Right kidney (tissue), 1 donor: ENCODE results near the gene ST8SIA5.
A peak's percentile ranks its signal among the peaks of the same experiment; 100 is the strongest.

ENCODE experiments used
- DNase-seq: peaks from one replicate; pipeline ENCODE4 v3.0.0-alpha.2; 2016

ST8SIA5 gene

DNA sequence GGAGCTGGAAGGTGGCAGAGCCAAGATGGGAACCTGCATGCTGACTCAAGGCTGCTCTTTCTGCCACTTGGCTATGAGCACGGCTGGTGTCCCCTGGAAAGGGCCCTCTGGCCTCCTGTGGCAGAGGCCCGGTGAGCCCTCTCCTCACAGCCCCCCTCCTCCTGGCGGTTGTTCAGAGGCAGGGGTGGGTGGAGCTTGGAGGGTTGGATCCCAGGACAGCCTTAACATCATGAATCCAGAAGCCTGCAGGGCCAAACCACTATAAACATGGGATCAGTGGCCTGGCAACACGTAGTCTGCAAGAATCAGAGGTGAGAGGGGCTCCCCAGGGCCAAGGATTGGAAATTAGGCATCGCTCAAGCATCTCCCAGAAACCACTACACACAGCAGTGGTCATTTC lies 51.3 kb downstream of the ST8SIA5 start:
- no peak for DNase-seq

DNA sequence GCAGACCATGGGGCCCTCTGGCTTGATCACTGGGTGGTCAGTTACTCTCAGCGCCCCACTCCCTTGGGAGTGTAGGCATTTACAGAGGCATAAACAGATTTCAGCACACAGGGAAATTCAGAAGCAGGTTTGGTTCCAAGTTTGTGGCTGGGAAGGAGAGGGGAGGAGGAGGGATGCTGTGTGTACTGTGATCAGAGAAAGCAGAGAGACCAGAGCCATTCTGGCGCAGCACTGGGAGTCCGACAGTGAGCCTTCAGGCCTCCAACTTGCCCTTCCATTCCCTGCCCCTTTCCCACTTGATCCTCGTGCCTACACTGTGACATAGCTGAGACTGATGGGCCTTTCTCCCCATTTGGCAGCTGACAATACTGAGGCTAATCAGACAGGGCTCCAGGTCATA lies 52.0 kb downstream of the ST8SIA5 start:
- no peak for DNase-seq

DNA sequence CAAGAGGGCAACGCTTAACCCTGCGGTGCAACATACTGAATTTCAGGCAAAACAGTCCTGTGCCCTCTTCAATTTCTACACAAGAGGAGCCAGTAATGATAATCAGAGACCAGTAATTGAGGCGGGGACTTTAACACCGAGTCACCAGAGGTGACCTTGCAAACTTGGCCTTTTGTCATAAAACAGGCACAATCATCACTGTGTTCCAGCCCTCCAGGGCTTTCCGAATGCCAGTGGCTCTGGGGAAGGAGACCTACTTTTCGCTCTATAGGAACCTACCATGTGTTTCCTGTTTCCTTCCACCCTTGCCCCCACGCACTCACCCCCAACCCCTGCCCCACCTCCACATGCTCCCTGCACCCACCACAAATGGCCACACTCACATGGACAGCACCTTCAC lies 52.7 kb downstream of the ST8SIA5 start:
- DNase-seq = no peak

DNA sequence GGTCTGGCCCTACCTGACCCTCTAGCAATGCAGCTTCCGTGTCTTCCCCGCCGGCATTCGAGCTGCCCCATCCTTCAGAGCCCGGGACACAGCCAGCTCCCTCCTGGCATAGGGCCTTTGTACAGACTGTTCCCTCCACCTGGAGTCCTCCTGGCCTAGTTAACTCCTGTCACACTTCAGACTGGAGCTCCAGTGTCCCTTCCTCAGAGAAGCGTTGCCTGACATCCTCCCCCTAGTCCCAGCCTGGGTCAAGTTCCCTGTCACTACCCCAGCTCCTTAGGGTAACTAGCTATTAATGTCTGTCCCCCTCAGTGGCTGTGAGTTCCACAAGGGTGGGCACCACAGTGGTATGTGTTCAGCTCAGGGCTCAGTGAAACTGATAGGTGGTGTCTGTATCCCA lies 54.4 kb downstream of the ST8SIA5 start:
- DNase-seq = peak; percentile 16

DNA sequence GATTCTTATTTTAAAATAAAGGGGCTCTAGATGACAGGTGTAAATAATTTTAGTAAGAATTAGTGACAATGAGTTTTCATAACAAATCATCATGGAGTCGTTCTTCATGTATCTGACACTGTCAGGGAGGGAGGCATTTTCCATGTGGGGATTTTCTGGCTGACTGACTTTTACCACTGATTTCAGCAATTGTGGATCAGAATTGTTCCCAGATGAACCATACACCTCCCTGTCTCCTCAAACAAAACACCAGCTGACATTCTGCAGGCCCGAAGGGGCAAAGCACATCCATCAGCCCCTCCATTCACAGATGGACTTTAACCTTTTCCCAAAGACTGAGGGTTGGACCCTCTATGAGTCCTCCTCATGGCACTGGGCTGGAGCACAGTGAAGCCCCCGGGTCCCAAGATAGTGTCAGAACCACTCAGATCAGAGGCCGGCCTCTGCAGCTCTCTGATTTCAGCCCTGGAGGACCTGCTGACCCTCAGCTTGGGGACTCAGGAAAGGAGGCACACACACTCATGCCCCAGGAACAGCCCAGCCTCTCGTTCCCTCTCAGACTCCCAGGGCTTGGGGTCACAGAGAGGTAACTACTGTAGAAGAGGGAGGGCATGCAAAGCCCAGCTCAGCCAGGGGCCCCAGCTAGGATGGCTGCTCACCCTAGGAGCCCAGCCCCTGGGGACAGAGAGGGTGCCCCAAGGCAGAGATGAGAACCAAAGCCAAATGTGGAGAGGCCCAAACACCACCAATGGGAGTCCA lies 56.6 kb downstream of the ST8SIA5 start:
- DNase-seq = no peak

DNA sequence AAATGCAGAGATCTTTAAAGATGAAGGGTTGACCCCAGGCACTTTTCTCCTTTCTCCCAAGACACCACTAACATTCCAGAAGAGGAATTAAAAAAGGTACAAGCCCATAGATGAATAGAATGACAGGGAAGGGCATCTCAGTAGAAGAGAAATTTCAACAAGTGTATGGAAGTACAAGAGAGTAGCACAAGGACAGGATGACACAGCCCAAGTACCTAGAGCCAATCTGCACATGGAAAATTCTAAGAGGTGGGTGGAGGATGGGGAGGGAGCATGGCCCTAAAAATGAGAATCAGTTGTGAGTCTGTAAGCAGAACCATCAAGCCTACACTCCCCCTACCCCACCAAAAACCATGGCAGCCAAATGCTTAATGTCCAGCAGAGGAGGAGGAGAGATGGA lies 60.2 kb downstream of the ST8SIA5 start:
- no peak for DNase-seq

DNA sequence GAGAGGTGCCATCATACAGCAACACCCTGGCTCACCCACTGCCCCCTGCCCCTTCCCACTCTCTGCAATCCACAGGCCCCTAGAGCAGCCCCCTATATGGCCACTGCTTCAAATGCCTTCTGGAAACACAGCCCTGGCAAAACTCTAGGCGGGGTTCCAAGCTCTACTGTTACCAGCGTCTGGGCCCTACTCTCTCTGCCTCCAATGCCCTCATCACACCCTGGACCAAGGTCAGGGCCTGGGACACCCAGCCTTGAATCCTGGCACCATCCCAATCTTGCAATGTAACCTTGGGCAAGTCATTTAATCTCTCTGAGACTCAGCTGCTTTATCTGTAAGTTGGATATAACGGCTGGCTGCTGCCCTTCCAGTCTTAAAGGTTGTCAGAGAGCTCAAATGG lies 60.6 kb downstream of the ST8SIA5 start:
- no peak for DNase-seq

DNA sequence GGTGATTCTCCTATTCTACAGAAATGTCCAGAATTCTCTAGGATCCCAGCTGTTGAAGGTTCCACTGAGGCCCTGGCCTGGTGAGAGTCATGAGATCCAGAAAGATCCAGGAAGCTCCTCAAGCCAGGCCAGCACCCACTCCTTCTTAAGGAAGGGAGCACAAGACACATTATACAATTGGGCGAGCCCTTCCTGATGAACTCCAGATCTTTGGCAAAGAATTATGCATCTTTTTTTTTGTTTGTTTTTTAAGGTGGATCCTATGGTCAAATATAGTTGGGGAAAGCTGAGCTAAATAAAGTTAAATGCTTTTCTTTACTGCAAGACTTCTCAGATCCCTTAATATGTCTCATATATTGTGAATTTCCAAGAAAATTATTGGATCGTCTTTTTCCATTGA lies 62.9 kb downstream of the ST8SIA5 start:
- no peak for DNase-seq

DNA sequence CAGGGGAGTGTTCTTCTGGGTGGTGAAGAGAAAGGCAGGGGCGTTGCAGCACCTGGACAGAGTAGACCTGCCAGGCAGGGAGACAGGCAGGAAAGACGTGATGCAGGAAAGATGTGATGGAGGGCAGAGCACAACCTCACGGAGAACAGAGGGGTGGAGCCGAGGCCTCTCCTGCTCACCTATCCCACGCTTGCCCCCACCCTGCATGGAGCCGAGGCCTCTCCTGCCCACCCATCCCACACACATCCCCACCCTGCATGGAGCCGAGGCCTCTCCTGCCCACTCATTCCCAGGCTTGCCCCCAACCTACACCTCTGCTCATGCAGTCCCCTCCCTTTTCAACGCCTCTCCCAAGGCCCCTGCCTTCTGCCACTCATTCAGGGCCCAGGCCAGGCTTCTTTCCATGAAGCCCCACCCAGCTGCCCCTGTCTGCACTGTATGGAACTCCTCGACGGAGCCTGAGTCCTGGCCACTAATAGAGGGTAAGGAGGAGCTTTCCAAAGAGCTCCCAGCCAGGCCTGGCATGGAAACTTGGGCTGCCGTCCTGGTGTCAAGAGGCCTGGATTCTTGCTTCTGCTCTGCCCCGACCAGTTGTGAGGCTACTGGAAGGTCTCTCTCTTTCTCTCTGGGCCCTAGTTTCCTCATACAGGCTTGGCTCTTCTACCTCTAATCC lies 67.9 kb downstream of the ST8SIA5 start:
- no peak for DNase-seq

DNA sequence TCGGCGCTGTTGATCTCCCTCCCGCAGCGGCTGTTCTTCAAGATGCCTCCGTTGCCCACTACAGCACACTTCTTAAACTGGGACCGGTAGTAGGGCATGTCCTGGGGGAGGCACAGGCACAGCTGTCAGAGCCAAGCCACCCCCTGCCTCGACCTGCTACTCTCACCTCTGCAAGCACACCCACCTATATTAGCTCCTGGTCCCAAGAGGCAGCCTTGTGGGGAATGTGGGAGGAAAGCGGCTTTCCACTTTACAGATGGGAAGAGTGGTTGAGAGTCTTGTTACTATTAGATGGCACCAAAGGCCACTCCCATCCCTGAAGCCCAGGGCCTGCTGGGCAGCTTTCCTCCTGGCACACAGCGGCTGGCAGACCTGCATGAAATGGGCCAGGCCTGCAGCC lies 70.7 kb downstream of the ST8SIA5 start:
- no peak for DNase-seq

DNA sequence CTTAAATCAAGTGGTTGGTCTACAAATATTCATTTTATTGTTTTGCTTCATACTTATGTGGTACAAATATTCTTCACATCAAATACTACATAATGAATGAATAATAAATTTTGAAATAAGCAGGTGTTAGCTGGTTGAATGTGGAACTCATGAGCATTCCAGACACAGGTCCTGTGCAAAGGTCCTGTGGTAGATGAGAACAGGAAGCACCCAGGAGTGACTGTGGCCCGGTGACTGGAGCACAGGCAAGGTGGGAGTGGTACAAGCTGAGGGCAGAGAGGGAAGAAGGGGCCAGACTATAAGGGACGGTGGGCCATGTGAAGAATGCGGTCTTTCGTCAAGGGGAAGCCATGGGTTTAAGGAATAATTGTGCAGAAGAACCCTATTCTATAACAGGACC lies 73.6 kb downstream of the ST8SIA5 start:
- no peak for DNase-seq

DNA sequence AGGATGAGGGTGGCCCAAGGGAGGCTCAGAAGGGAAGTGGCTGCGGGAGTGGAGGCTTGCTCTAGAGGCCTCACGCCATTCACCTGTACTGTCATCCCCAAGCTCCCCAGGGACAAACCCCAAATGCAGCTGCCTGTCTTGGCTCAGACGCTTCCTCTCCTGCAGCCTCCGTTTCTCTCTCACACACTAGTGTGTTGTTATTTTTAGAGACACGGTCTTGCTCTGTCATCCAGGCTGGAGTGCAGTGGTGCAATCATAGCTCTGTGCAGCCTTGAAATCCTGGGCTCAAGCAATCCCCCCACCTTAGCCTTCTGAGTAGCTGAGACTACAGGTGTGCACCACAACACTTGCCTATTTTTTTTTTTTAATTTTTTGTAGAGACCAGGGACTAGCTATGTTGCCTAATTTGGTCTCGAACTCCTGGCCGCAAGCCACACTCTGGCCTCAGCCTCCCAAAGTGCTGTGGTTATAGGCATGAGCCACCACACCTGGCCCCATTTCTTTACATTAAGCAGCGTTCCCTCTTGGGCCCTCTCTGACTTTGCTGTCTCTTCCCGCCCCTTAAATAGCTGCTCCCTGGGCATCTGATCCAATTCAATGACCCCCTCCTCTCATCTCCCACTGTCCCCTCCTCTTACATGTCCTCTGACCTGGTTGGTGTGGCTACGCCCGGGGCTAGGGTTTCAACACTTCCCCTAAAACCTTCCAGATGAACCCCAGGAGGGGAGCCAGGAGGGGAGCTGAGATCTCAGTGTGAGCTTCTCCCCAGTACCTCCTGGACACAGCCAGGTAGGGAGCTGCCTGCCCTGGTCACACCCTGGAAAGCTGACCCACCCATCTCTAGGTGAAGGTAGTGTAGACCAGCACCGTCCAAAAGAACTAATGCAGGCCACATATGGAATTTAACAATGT lies 75.8 kb downstream of the ST8SIA5 start:
- no peak for DNase-seq

DNA sequence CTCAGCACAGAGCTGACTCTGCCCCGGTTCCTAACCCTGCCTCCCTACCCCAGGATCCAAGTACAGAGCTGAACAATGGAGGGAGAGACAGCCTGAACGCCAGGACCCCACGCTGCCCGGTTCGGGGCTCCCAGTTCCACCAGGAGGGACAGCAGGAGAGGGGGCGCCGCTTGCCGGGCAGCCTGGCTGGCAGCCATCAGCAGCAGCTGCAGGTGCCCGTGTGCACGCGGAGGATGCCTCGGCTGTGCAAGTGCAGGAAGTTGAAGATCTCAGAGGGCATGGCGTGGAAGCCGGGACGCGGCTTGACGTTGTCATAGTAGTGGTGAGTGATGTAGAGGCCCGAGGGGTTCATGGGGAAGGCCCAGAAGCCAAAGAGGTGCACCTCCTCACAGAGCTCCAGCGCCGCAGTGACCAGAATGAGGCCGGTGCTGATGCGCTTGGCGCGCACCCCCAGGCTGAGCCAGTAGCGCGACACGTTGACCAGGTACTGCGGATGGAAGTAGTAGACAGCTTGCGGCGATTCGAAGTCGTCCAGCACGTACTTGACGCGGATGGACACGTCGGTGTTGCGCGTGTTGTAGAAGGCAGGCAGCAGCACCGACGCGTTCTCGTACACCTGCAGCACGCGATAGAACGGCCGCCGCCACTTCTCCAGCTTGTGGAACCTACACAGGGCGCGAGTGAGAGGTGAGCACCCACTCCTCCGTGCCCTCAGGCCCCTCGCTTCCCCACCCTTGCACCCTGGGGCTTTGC lies 76.8 kb downstream of the ST8SIA5 start:
- no peak for DNase-seq

DNA sequence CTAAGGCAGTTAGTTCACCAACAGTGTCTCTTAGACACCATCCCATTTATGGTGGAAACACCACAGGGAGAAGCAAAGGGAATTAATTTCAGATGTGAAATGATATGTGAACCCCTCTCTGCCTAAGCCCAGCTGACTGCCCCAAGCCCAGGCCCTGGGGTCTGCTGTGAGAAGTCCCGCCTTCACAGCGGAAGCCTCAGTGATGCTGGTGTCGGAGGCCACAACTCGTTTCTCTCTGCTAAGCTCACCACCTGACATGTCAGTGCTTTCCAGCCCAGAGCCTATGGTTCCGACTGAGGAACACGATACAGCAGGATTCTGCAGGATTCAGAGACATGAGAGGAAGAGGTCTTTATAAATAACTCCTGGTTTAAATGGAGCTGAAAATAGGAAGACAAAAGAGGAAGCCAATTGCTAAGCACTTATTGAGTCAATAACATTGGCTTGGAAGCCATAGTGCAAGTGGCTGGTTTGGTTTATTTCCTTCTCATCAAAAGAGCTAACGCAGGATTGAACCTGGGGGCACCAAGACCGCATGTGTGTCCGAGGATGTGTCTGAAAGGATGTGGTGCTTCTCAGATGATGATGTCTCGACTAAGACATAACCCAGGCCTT lies 78.0 kb downstream of the ST8SIA5 start:
- no peak for DNase-seq

DNA sequence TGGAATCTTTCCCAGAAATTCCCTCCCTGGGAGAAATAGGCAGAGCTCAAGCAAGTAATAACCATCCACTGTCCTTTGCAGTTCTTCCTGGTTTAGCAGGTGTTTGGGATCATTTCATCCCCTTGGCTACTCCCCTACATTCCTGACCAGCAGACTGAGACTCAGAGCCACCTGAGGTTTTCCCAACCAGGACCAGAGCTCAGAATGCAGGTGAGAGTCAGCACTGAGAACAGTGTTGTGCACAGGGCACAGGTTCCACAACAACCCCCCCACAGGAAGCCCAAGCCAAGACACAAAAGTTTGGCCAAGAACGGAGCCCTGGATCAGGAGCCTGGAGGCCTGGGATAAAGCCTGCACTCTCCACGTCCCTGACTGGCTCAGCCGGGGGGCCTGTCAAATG lies 78.8 kb downstream of the ST8SIA5 start:
- DNase-seq = peak; percentile 13

DNA sequence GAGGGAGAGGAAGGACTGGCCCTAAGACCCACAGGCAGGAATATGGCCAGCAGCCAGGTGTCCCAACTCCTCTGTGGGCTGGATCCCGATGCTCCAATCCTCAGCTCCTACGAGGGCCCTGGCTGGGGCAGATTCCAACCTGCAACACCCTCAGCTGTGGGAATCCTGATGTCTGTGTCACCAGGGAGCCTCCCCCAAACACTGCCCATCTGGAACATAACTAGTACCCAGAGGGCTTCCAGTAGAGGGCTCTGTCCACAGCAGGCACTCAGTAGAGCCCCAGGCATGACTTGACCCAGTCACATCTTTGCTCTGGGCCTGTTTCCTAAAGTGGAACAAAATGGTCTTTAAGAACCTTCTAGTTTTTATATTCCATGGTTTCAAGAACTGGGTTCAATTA lies 79.2 kb downstream of the ST8SIA5 start:
- no peak for DNase-seq

DNA sequence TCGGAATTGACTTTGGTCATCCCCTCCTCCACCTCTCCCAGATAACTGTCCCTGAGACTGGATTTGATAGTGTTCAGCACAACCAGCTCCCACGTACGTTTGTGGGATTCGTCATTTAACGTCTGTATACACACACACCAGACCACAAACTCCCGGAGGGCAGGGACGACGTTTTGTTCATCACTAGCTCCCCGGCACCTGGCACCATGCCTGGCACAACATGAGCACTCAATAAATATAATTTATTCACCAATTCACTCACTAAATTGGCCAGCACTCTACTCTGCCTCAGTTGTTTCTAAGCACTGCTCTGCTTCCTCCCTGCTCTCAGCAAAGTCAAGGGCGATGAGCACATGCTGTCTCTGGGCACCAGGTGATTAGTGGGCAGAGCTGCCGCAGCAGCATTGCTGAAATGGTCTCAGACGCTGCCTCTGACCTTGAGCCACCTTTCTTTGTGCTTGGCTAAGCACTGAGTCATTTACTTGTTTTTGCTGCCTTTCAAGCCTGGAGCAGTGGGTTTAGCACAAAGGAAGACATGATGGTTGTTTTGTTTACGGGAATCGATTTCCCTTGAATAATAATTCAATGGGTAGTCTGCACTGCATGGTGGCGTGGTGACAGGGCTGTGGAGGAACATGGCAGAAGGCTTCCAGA lies 80.5 kb downstream of the ST8SIA5 start:
- DNase-seq = peak; percentile 34

DNA sequence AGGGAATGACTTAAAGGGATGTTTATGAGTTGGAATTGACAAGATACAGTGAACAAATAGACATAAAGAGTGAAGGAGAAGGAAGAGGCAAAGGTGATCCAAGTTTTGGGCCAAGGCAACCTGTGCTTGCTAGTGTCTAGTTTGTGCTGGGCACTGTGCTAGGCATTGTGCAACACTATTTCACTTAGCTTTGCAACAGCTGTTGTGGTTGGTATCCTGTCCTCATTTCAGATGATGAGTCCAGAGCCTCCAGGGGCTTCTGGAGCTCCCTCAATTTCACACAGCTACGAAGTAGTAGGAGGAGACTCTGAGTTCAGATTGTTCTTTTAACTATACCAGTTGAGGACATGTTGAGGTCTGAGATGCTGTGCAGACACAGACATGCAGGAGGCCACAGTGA lies 81.7 kb downstream of the ST8SIA5 start:
- DNase-seq = no peak

DNA sequence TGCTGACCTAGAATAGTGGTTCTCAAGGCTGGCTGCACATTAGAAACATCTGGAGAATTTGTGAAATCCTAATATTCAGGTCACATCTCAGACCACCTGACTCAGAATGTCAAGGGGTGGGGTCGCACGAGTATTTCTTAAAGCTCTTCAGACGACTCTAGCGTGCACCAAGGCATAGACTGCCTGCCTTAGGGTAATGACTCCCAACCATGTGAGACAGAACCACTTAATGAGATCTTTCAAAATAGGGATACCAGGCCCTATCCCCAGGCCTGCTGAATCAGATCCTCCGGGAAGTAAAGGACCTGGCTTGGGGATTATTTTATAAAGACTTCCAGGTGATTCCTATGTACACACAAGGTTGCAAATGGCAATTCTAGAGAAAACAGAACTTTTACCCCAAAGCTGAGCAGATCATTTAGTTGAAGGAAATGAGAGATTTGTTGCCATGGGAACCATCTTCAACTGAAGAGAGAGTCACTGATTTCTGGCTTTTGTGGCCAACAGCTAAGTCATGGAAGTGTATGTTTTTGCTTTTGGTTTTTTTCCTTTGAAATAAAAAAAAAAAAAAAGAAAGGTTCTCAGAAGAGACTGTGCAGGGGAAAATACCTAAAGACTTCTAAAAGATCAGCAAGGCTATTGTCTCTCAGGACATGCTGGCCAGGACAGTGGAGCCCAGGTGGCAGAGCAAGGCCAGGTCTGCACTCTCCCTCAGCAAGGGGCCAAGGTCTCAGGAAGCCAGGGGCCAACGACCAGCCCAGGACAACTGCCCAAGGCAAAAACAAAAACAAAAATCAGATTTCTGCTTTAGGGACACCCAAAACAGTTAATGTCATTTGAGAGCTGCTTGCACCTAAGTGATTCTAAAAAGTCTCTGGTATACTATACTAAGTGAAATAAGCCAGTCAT lies 84.5 kb downstream of the ST8SIA5 start:
- no peak for DNase-seq

DNA sequence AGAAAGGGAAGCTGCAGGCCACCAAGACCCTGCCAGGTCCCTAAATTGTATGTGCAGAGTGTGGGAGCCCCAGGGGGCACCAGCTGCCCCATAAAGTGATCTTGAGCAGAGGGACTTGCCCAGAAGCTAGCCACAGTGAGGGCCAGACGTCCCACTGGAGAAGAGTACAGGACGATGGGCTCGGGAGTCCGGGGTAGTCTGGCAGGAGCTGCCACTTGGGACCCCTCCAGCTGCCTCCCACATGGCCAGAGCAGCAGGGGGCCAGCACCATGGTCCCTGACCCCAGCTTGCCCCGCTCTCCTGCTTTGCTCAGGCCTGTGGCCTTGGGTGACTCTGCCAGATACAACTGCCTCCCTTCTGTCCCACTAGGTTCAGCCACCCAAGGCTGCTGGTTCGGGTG lies 88.2 kb downstream of the ST8SIA5 start:
- no peak for DNase-seq
